Gastroesophageal sphincter (tissue), 4 donors: ENCODE data around the gene NIPAL1. TPM values are rescaled to one million over a fixed set of nuclear protein-coding genes. Genes with fewer than 3 reads are reported as not detected.

ENCODE experiments used
- ATAC-seq: fragments of 150-250 bp; one replicate; pipeline ENCODE4 v1.9.1; 2016; ENCODE audit warnings: mild to moderate bottlenecking, moderate library complexity
- H3K27ac ChIP-seq, 4 donors: fragments of 200-600 bp; sonication (generic) in 3 of 4; 1 replicate in 3 of 4; 2 replicates in 1 of 4; pipeline ENCODE4 v1.5.1; 2016 to 2019
- H3K27me3 ChIP-seq: fragments of 200-600 bp; sonication (generic); one replicate; pipeline ENCODE4 v1.5.1; 2019
- H3K36me3 ChIP-seq, 2 donors: fragments of 200-600 bp; sonication (generic); one replicate each; pipeline ENCODE4 v1.5.1; 2019; ENCODE audit warnings: control low read depth in 1 of 2
- H3K4me1 ChIP-seq, 3 donors: fragments of 200-600 bp; sonication (generic); 1 replicate in 2 of 3; 2 replicates in 1 of 3; pipeline ENCODE4 v1.5.1; 2016 to 2019; ENCODE audit warnings: control low read depth in 2 of 3
- H3K4me3 ChIP-seq, 2 donors: fragments of 200-600 bp; sonication (generic); one replicate each; pipeline ENCODE4 v1.5.1; 2019; ENCODE audit warnings: mild to moderate bottlenecking in 1 of 2, moderate library complexity in 1 of 2
- H3K9me3 ChIP-seq, 3 donors: fragments of 200-600 bp; sonication (generic); one replicate each; pipeline ENCODE4 v1.5.1; 2017 to 2019; ENCODE audit warnings: control low read depth in 2 of 3
- CTCF ChIP-seq, 4 experiments: fragments of 200-600 bp in 2 of 4; fragments of 450-650 bp in 2 of 4; sonication (generic) in 1 of 4; IDR thresholded peaks; one replicate each; pipeline ENCODE4 v1.5.1; 2017 to 2019; ENCODE audit warnings: antibody characterized with exemption in 4 of 4, mild to moderate bottlenecking in 2 of 4, moderate library complexity in 2 of 4
- EP300 ChIP-seq: sonication (generic); formaldehyde crosslinking; IDR thresholded peaks from one replicate; pipeline ENCODE4 v1.6.1; 2017; ENCODE audit warnings: antibody characterized with exemption, mild to moderate bottlenecking
- POLR2A ChIP-seq, 2 donors: fragments of 450-650 bp; IDR thresholded peaks; one replicate each; pipeline ENCODE4 v1.6.1; 2017; ENCODE audit warnings: antibody characterized with exemption in 2 of 2, mild to moderate bottlenecking in 2 of 2, moderate library complexity in 1 of 2
- POLR2AphosphoS5 ChIP-seq: sonication (generic); formaldehyde crosslinking; IDR thresholded peaks from one replicate; pipeline ENCODE4 v1.6.1; 2017; ENCODE audit warnings: antibody characterized with exemption
- WGBS, 2 donors: methylation state at CpG; one replicate each; pipeline ENCODE4 v1.1.5; 2018; ENCODE audit warnings: low coverage in 1 of 2; 5-methylcytosine and 5-hydroxymethylcytosine counted together
- total RNA-seq, 4 donors: library from RNA; depleted of rRNA; stranded (reverse); fragments of >200 nt; gene quantifications; one replicate each; pipeline ENCODE4 v1.1.0, GENCODE V29; 2016

Gene NIPAL1
- total RNA-seq, 4 donors from 2014 or later, result 0.16 to 2.0 (median 0.25) TPM

- H3K27me3 ChIP-seq, result peaks cover 2% of the 10 kb centered on the region
- no peak overlapping the region for H3K27ac ChIP-seq
- 82 to 100% methylated on average over 1 to 3 of the region's 3 CpGs for WGBS, 2 donors
- peaks cover 0 to 8% (median 0%) of the 10 kb centered on the region in 3 donors for H3K4me1 ChIP-seq
- ATAC-seq, result no peak
- no peaks in the 10 kb centered on the region for H3K36me3 ChIP-seq
- TF ChIP-seq POLR2A (IDR thresholded peaks at IDR 0.05), result no peak
- TF ChIP-seq POLR2AphosphoS5, result no peak
- TF ChIP-seq CTCF (IDR thresholded peaks at IDR 0.05), result no peak
- no peak for TF ChIP-seq EP300
- no peak overlapping the region for H3K4me3 ChIP-seq
- H3K9me3 ChIP-seq, result no peaks in the 10 kb centered on the region
Observed at GRCh38 chr4:48035952-48036351, 19.4 kb downstream of the NIPAL1 start.

DNA sequence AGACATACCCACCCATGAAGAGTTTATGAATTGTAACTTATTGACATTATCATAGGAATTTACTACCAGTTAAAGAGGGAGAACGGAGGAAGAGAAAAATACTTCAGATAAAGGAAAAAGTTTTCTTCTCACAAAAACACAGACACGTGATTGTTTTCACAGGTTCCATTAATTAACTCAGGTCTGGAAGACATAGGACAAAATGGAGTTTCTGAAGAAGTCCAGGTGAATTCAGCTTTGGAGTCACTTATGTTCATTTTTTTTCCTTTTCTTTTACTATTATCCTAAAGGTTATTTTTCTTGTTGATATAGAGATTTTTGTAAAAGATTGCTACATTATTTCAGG lies 20.5 kb downstream of the NIPAL1 start:
- Histone ChIP-seq H3K4me1 (peaks cover 0 to 4% (median 0%) of the 10 kb centered on the region in 3 donors), H3K9me3 (no peaks in the 10 kb centered on the region), H3K4me3 (no peak overlapping the region), H3K27me3 (peaks cover 5% of the 10 kb centered on the region), H3K36me3 (no peaks in the 10 kb centered on the region), H3K27ac (no peak overlapping the region)
- WGBS, 2 donors, result 50 to 53% methylated on average over 2 of the region's 2 CpGs
- ATAC-seq, result no peak
- no peak for TF ChIP-seq POLR2AphosphoS5
- no peak for TF ChIP-seq EP300
- no peak for TF ChIP-seq CTCF (IDR thresholded peaks at IDR 0.05)
- TF ChIP-seq POLR2A (IDR thresholded peaks at IDR 0.05), result no peak

GRCh38 chr4:48038666-48039065 lies 22.1 kb downstream of the NIPAL1 start:
- Histone ChIP-seq H3K36me3 (no peaks in the 10 kb centered on the region), H3K27me3 (peaks cover 5% of the 10 kb centered on the region), H3K4me1 (no peaks in the 10 kb centered on the region), H3K4me3 (no peak overlapping the region), H3K27ac (no peak overlapping the region), H3K9me3 (no peaks in the 10 kb centered on the region)
- WGBS, 2 donors, result 0 to 13% methylated on average over 1 to 2 of the region's 2 CpGs
- no peak for ATAC-seq
- TF ChIP-seq POLR2A (IDR thresholded peaks at IDR 0.05), result no peak
- no peak for TF ChIP-seq EP300
- TF ChIP-seq POLR2AphosphoS5, result no peak
- TF ChIP-seq CTCF (IDR thresholded peaks at IDR 0.05), result no peak

DNA sequence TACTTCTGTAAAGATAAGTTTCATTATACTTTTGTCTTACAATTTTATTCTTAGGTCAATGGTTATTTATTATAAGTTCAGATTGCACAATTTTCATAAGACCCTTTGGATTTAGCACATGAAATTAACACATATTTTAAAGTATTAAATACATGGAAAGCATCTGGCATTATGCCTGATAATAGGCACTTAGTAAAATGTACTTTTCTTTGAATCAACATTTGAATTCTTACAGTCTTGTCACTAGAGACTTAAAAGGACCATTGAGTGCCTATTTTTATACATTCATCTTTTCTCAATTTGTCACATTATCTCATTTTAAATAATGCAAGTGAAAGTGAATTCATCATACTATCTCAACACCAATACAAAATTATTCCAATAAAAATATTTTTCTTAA lies 23.0 kb downstream of the NIPAL1 start:
- TF ChIP-seq CTCF (IDR thresholded peaks at IDR 0.05), result no peak
- no peak for TF ChIP-seq EP300
- no peak for TF ChIP-seq POLR2AphosphoS5
- no peak for TF ChIP-seq POLR2A (IDR thresholded peaks at IDR 0.05)

GRCh38 chr4:48041535-48042137 lies 25.1 kb downstream of the NIPAL1 start:
- Histone ChIP-seq H3K36me3 (no peaks in the 10 kb centered on the region), H3K4me1 (no peaks in the 10 kb centered on the region), H3K9me3 (no peaks in the 10 kb centered on the region), H3K27ac (no peak overlapping the region), H3K4me3 (no peak overlapping the region), H3K27me3 (peaks cover 24% of the 10 kb centered on the region)
- no peak for TF ChIP-seq POLR2A (IDR thresholded peaks at IDR 0.05)
- TF ChIP-seq EP300, result no peak
- no peak for TF ChIP-seq POLR2AphosphoS5
- no peak for TF ChIP-seq CTCF (IDR thresholded peaks at IDR 0.05)
- ATAC-seq, result no peak
- 77 to 86% methylated on average over 3 to 4 of the region's 4 CpGs for WGBS, 2 donors

More for the DNA sequence above, 23.0 kb downstream of the NIPAL1 start:
- no peaks in the 10 kb centered on the region for H3K36me3 ChIP-seq
- H3K4me1 ChIP-seq, result no peaks in the 10 kb centered on the region
- no peaks in the 10 kb centered on the region for H3K9me3 ChIP-seq
- no peak overlapping the region for H3K4me3 ChIP-seq
- H3K27ac ChIP-seq, result no peak overlapping the region
- no peak for ATAC-seq
- H3K27me3 ChIP-seq, result peaks cover 6% of the 10 kb centered on the region
